Measurements from ENCODE around the gene CUL3. TPM values are rescaled to one million over a fixed set of nuclear protein-coding genes. Genes with fewer than 3 reads are reported as not detected.
A peak's percentile ranks its signal among the peaks of the same experiment; 100 is the strongest.
"Not testable (repeated sequence)": the region's sequence is repeated elsewhere in the genome, so short reads cannot be mapped to it uniquely, and the experiment has no call there.

Gene CUL3
- 66.0 TPM for total RNA-seq
- long read RNA-seq, full-length matches to known transcripts = 86 of 94 reads
- long read RNA-seq, partial matches to known transcripts = 5 of 94 reads
- long read RNA-seq, other reads (novel, unspliced or antisense) = 3 of 94 reads

DNA sequence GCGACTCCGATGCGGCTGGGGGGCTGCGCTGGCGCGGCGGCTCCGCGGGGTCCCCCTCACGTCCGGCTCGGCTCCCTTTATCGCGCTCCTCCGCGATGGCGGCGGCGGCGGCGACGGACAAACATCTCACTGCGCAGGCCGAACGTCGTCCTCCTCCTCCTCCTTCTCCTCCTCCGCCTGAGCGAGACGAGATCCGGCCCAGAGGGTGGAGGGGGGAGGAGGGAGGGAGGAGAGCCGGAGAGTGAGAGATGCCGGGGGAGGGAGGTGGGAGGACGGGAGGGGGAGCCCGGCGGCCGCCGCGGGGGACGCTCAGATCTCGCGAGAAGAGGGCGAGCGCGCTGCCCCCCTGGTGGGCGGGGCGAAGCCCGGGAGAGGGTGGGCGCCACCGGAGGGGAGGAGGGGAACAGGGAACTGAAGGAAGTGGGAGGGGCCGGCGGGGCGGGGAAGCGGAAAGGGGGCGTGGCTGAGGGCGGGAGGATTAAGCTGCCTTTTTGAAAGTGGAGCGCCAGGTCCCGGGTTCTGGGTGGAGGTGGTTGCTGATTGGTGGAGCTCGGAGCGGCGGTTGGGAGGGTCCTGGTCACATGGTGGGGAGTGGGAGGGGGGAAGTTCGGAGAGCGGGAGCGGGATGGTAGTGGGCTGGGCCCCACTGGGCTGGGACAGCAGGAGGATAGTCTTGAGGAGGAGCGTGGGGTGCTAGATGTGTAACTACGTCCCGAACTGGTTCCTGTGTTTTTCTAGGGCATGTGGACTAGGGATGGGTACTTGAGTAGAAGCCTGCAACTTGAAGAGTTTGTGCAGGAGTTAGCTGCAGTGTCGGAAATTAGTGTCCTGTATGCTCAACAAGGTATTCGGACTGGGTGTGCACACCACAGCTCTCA is at the start of gene CUL3:
Gene CUL3, minus strand, starts transcription at position 153 of the 878 bp plus-strand sequence. CDS start 354 bp downstream, outside the sequence.
- intact Hi-C loops (cut with DNase I) = loop anchor here (10.0 kb wide), 1 partner anchor 631 kb away; the partner anchor contains the start of gene MRPL44
- DNase-seq (ENCODE audit: low spot score) = peak; percentile 100

- intact Hi-C loops (cut with DNase I) = no loop called here
- no peak for DNase-seq (ENCODE audit: low spot score)
Observed at GRCh38 chr2:224630659-224631550, 45.7 kb upstream of the CUL3 start.

DNA sequence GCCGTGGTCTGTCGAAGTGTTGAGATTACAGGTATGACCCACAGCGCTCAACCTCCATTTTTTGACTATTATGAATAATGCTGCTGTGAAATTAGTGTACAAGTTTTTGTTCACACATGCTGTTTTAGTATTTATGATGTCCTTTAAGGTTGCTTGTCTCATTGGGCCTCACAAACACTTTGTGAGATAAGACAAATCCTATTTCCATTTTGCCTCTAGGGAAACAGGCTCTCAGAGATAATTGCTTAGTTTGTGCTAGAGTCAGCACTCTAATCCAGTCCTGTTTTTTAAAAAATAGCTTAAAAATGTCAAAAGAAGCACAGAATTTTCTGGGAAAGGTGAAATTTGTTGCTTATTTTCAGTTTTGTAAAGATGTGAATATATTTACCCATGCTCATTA is 43.3 kb upstream of the CUL3 start:
- intact Hi-C loops (cut with DNase I) = no loop called here
- DNase-seq (ENCODE audit: low spot score) = no peak

DNA sequence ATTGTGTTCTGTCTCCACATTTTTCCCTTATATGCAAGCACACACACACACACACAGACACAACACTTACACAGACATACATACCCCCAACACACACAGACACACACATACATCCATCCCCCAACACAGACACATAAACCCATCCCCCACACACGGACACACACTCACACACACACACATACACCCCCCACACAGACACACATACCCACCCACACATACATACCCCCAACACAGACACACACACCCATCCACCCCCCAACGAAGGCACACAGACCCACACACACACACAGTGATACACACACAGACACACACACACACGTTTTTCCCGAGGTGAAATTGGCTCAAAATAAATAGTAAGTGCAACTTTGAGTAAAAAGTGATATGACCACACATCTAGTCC is 41.6 kb upstream of the CUL3 start:
- intact Hi-C loops (cut with DNase I) = no loop called here
- no peak for DNase-seq (ENCODE audit: low spot score)

- intact Hi-C loops (cut with DNase I) = no loop called here
- no peak for DNase-seq (ENCODE audit: low spot score)
Observed at GRCh38 chr2:224613543-224614286, 28.6 kb upstream of the CUL3 start.

DNA sequence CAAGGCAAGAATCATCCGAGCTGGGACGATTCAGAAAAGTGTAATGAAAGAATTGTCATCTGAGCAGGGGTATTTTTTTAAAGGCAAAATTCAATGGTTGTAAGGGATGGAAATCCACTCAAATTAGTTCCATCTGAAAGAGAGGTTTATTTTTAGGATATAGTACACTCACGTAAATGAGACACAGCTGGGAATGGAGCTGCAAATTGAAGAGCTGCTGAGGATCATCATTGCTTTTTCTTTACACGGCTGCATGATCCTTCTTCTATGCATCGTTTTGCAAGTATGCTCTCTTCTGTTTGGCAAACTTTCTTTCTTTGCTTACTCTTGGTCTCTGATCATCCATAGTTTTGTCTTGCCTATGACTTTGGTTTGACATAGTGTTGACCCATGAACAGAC is 27.4 kb upstream of the CUL3 start:
- no peak for DNase-seq (ENCODE audit: low spot score)
- intact Hi-C loops (cut with DNase I) = no loop called here

DNA sequence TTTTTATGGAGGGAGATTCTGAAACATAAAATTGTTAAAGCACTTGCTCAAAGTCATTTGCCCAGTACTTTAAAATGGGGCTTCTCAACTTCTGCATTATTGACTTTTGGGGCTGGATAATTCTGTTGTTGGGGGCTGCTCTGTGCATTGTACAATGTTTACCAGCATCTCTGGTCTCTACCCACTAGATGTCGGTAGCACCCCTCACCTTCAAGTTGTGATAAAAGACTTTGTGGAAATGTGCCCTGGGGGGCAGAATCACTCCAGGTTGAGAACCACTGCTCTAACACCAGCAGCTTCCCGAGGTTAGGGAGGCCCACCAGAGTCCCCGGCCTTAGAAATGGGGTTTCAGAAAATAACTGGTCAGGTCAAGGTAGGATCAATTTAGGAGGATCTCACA is 26.8 kb upstream of the CUL3 start:
- DNase-seq (ENCODE audit: low spot score) = no peak
- intact Hi-C loops (cut with DNase I) = no loop called here

DNA sequence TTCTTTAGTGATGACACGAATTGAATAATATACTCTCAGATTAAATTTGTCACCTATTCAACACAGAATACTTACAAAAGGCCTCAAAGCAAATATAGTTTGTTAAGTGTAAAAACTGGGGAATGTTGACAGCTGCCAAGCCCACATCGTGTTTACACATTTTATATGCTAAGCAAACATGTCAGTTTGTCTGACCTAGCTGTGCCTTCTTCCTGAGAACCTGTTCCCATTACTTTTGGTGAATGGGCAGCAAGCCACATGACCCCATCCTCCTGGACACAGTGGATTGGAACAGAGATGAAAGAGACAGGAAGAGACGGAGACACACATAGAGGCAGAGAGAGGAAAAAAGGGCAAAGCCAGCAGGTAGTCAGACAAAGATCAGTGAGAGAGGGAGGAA is 22.9 kb upstream of the CUL3 start:
- intact Hi-C loops (cut with DNase I) = no loop called here
- DNase-seq (ENCODE audit: low spot score) = no peak

- intact Hi-C loops (cut with DNase I); DNase-seq (ENCODE audit: low spot score): not testable (repeated sequence)
Observed at GRCh38 chr2:224603746-224604500, 18.8 kb upstream of the CUL3 start.

- intact Hi-C loops (cut with DNase I); DNase-seq (ENCODE audit: low spot score): not testable (repeated sequence)
Observed at GRCh38 chr2:224602778-224603375, 17.7 kb upstream of the CUL3 start.

DNA sequence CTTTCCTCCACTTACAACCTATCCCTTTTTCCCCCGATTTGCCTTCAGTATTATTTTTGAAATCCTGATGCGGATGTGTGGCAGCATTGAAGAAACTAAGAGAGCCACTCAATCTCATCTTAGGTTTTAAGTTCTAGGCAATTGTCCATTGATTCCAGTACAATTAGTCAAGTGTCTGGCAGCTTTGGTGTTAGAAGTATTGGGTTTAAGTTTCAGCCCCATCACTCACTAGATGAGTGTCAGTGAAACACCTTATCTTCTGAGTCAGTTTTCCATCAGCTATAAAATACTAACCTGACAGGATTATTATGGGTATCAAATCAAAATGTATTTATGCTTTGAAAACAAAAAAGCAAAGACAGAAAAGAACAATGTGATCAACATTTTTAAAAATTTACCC is 16.8 kb upstream of the CUL3 start:
- intact Hi-C loops (cut with DNase I) = no loop called here
- DNase-seq (ENCODE audit: low spot score) = no peak

GRCh38 chr2:224598678-224599077 is 13.5 kb upstream of the CUL3 start:
- intact Hi-C loops (cut with DNase I) = no loop called here
- no peak for DNase-seq (ENCODE audit: low spot score)

- no peak for DNase-seq (ENCODE audit: low spot score)
- intact Hi-C loops (cut with DNase I) = no loop called here
Observed at GRCh38 chr2:224596289-224596688, 11.1 kb upstream of the CUL3 start.

DNA sequence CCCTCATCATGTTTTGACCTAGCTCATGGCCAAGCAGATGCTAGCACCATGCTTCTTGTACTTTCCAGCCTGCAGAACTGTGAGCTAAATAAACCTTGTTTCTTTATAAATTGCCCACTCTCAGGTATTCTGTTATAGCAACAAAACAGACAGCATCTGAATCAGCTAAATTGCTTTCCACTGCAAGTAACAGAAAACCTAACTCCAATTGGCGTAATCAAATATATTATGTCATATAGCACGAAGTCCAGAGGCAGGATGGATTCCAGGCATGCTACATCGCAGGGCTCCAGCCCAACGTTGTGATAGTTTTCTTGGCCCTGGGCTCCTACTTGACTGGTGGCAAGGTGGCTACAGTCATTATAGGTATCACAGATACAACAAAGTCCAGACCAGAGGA is 10.4 kb upstream of the CUL3 start:
- intact Hi-C loops (cut with DNase I) = no loop called here
- DNase-seq (ENCODE audit: low spot score) = no peak

DNA sequence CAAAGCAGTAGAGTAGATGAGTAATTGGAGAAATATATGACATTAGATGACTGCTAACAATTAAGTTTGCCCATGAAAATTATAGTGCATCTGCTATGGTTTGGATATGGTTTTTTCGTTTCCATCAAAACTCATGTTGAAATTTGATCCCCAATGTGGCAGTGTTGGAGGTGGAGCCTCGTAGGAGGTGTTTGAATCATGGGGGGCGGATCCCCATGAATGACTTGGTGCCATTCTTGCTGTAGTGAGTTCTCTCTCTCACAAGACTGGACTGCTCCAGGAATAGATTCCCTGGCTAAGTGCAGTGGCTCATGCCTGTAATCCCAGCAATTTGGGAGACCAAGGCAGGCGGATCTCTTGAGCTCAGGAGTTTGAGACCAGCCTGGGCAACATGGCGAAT is 9.7 kb upstream of the CUL3 start:
- no peak for DNase-seq (ENCODE audit: low spot score)
- intact Hi-C loops (cut with DNase I) = no loop called here

DNA sequence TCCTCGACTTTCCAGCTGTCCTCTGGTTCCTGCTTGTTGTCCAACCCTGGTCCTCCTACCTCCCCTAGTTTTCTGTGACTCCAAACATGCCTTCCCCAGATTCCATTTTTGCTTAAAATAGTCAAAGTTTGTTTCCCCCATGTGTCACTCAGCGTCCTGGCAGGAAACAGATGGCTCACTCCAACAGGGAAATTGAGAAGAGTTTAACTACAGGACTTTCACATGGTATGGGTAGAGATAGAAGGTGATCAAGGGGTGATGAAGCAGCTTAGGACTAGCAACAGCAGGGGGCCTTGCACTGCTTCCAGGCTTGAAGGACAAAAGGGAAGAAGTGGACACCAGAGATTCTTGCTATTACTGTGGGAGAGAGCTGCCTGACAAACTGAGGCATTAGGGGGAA is 6.1 kb upstream of the CUL3 start:
- intact Hi-C loops (cut with DNase I) = no loop called here
- no peak for DNase-seq (ENCODE audit: low spot score)

DNA sequence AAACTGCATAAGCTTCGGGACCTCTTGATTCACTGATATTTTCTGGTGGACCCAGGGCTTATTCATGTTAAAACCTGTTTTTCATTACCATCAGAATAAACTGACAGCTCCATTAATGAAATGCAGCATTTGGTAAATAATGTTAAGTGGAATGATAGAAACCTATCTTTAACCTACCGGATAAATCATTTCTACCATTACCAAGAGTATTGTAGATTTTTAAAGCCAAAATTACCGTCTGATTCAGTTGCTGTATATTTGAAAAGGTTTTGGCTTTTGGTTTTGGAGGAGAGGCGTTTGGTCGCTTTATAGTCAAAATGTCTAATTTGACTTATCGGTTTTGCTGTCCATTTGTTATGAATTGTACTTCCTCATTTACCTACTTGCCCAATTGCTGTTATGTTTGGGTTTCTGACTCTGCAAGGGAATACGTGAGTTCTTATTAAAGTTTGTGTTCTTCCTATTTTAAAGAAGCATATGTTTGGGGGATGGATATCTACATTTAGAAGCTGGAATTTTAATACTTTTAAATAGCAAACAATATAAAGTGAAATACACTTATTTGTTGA is 1.0 kb upstream of the CUL3 start:
- intact Hi-C loops (cut with DNase I) = loop anchor here (10.0 kb wide), 1 partner anchor 631 kb away; the partner anchor contains the start of gene MRPL44
- DNase-seq (ENCODE audit: low spot score) = no peak

DNA sequence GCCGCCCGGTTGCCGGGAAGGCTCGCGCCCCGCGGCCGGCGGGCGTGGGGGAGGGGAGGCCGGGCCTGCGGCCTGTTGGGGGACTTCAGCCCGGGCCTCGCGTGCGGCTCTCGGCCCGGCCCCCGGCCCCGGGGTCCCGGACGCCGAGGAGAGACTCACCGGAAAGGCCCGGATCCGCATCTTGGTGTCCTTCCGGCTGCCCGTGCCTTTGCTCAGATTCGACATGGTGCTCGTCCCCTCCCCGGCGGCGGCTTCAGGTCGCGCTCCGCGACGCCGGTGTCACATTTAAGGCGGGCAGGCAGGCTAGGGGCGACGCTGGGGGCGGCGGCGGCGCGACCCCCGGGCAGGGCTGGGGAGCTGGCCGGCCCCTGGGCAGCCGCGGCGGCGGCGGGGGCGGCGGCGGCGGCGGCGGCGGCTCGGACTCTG is 365 bp downstream of the CUL3 start:
- no peak for DNase-seq (ENCODE audit: low spot score)
- intact Hi-C loops (cut with DNase I) = loop anchor here (5.0 to 10.0 kb wide), 2 partner anchors 57 to 630 kb away; partner anchors contain the start of gene MRPL44

All from cardiac septum (tissue), 1 donor.